RWPE2 (cell line): ENCODE data around the gene FYB1.

Experiments
- ATAC-seq: fragments of 200-7000 bp; cut with Tn5 transposase; 3 replicates; pipeline ENCODE4 v1.9.1; 2021; ENCODE audit warnings: low read depth
- DNase-seq: peaks from one replicate; pipeline ENCODE4 v3.0.0-alpha.2; 2020; ENCODE audit warnings: low spot score
- H3K27ac ChIP-seq: fragments of 450-650 bp; 2 replicates; pipeline ENCODE4 v1.5.1; 2017; ENCODE audit warnings: mild to moderate bottlenecking; ENCODE audit not compliant: poor library complexity, severe bottlenecking
- H3K27me3 ChIP-seq: fragments of 250-450 bp; sonication (Bioruptor Pico); 2 replicates; pipeline ENCODE4 v1.5.1; 2021; ENCODE audit warnings: mild to moderate bottlenecking, moderate library complexity; ENCODE audit not compliant: insufficient read depth, poor library complexity, severe bottlenecking
- H3K36me3 ChIP-seq: fragments of 250-450 bp; sonication (Bioruptor Pico); 2 replicates; pipeline ENCODE4 v1.5.1; 2020; ENCODE audit warnings: low read depth, mild to moderate bottlenecking, moderate library complexity
- H3K4me1 ChIP-seq: fragments of 250-450 bp; sonication (Bioruptor Pico); 2 replicates; pipeline ENCODE4 v1.5.1; 2021; ENCODE audit warnings: mild to moderate bottlenecking, moderate library complexity; ENCODE audit not compliant: insufficient read depth, poor library complexity, severe bottlenecking
- H3K4me3 ChIP-seq: fragments of 250-450 bp; sonication (Bioruptor Pico); 2 replicates; pipeline ENCODE4 v1.5.1; 2021; ENCODE audit warnings: mild to moderate bottlenecking, moderate library complexity; ENCODE audit not compliant: severe bottlenecking
- H3K9me3 ChIP-seq: fragments of 250-450 bp; sonication (Bioruptor Pico); 2 replicates; pipeline ENCODE4 v1.5.1; 2021; ENCODE audit warnings: mild to moderate bottlenecking, moderate library complexity; ENCODE audit not compliant: severe bottlenecking
- CTCF ChIP-seq: fragments of 450-650 bp; IDR thresholded peaks from one replicate; pipeline ENCODE4 v1.5.1; 2017; ENCODE audit warnings: mild to moderate bottlenecking, moderate library complexity; ENCODE audit not compliant: poor library complexity, severe bottlenecking

The FYB1 gene

GRCh38 chr5:39091940-39092580, 127.3 kb downstream of the FYB1 start:
- ATAC-seq: no peak
- H3K4me3 ChIP-seq: no peak overlapping the region
- peak overlapping the region; percentile 87 for H3K27ac ChIP-seq
- DNase-seq: no peak
- H3K36me3 ChIP-seq: no peaks in the 10 kb centered on the region; the same call in 1 of the 2 replicates
- H3K4me1 ChIP-seq: peaks cover 18% of the 10 kb centered on the region
- H3K9me3 ChIP-seq: no peaks in the 10 kb centered on the region
- no peak for TF ChIP-seq CTCF
- H3K27me3 ChIP-seq: no peaks in the 10 kb centered on the region

- DNase-seq: no peak
- Histone ChIP-seq H3K4me1 (peaks cover 5% of the 10 kb centered on the region), H3K36me3 (no peaks in the 10 kb centered on the region; the same call in 1 of the 2 replicates), H3K4me3 (no peak overlapping the region), H3K27ac (no peak overlapping the region), H3K9me3 (no peaks in the 10 kb centered on the region), H3K27me3 (no peaks in the 10 kb centered on the region)
- no peak for ATAC-seq
- TF ChIP-seq CTCF: no peak
These were observed 135.4 kb downstream of the FYB1 start for GRCh38 chr5:39083968-39084367.

GRCh38 chr5:39082995-39083394, 136.4 kb downstream of the FYB1 start:
- H3K4me3 ChIP-seq: no peak overlapping the region
- DNase-seq: no peak
- no peaks in the 10 kb centered on the region for H3K27me3 ChIP-seq
- no peak for ATAC-seq
- H3K27ac ChIP-seq: no peak overlapping the region
- H3K36me3 ChIP-seq: no peaks in the 10 kb centered on the region; the same call in 1 of the 2 replicates
- H3K9me3 ChIP-seq: no peaks in the 10 kb centered on the region
- TF ChIP-seq CTCF: no peak
- H3K4me1 ChIP-seq: peaks cover 5% of the 10 kb centered on the region

- Histone ChIP-seq H3K27me3 (no peaks in the 10 kb centered on the region), H3K9me3 (no peaks in the 10 kb centered on the region), H3K36me3 (no peaks in the 10 kb centered on the region), H3K4me3 (no peak overlapping the region), H3K27ac (peak overlapping the region; percentile 36), H3K4me1 (peaks cover 25% of the 10 kb centered on the region)
- ATAC-seq (no peak), DNase-seq (no peak)
- peak; percentile 85 for TF ChIP-seq CTCF
These were observed 138.7 kb downstream of the FYB1 start for GRCh38 chr5:39080597-39081204.

GRCh38 chr5:39080168-39080567, 139.2 kb downstream of the FYB1 start:
- peak; percentile 49; the same call in 2 of the 3 replicates for ATAC-seq
- Histone ChIP-seq H3K36me3 (no peaks in the 10 kb centered on the region), H3K27ac (peak overlapping the region; percentile 36), H3K27me3 (no peaks in the 10 kb centered on the region), H3K4me3 (no peak overlapping the region), H3K4me1 (peaks cover 30% of the 10 kb centered on the region), H3K9me3 (no peaks in the 10 kb centered on the region)
- TF ChIP-seq CTCF: no peak
- no peak for DNase-seq
